Keratinocyte (primary cell): ENCODE results near the gene MRPL53. TPM values are rescaled to one million over a fixed set of nuclear protein-coding genes. Genes with fewer than 3 reads are reported as not detected.

ENCODE experiments used
- DNase-seq: peaks from one replicate; pipeline ENCODE4 v3.0.0-alpha.2; 2011; ENCODE audit warnings: low read depth, missing footprints, low spot score
- FAIRE-seq: peaks from 2 replicates; lab custom pipeline; 2011; peaks lifted over from hg19 to GRCh38; lab: Jason Lieb, UNC
- H2AFZ ChIP-seq: 2 replicates; pipeline ENCODE4 v1.6.0; 2012; ENCODE audit warnings: low read length, control low read depth, inconsistent platforms; ENCODE audit not compliant: control insufficient read depth
- H3K27ac ChIP-seq: 2 replicates; pipeline ENCODE4 v1.5.1; 2011; ENCODE audit warnings: low read length; ENCODE audit not compliant: control insufficient read depth, insufficient read depth
- H3K27me3 ChIP-seq: 3 replicates; pipeline ENCODE4 v1.6.0; 2011; ENCODE audit warnings: low read length; ENCODE audit not compliant: control insufficient read depth, insufficient read depth; ENCODE audit errors: extremely low read depth
- H3K36me3 ChIP-seq, 2 experiments: 2 replicates in 1 of 2; 3 replicates in 1 of 2; pipeline ENCODE4 v1.5.1; 2011; ENCODE audit warnings: low read length in 2 of 2, mild to moderate bottlenecking in 1 of 2; ENCODE audit not compliant: control insufficient read depth in 2 of 2, insufficient read depth in 2 of 2; ENCODE audit errors: extremely low read depth in 1 of 2
- H3K4me1 ChIP-seq: 3 replicates; pipeline ENCODE4 v1.5.1; 2011; ENCODE audit warnings: low read length; ENCODE audit not compliant: control insufficient read depth, insufficient read depth; ENCODE audit errors: extremely low read depth
- H3K4me2 ChIP-seq: 3 replicates; pipeline ENCODE4 v1.6.0; 2011; ENCODE audit warnings: low read depth, low read length; ENCODE audit not compliant: control insufficient read depth, insufficient read depth; ENCODE audit errors: extremely low read depth
- H3K4me3 ChIP-seq, 3 experiments: fragments of 200-600 bp in 1 of 3; sonication (generic) in 1 of 3; 2 replicates in 2 of 3; 3 replicates in 1 of 3; pipeline ENCODE4 v1.5.1; 2011 to 2016; ENCODE audit warnings: low read length in 3 of 3, mild to moderate bottlenecking in 3 of 3, control low read depth in 2 of 3, inconsistent platforms in 1 of 3, low read depth in 1 of 3, mixed read lengths in 1 of 3, mixed run types in 1 of 3, moderate library complexity in 1 of 3; ENCODE audit not compliant: control insufficient read depth in 2 of 3, insufficient read depth in 2 of 3; ENCODE audit errors: extremely low read depth in 1 of 3
- H3K79me2 ChIP-seq: 2 replicates; pipeline ENCODE4 v1.6.0; 2012; ENCODE audit warnings: low read length; ENCODE audit not compliant: control insufficient read depth, insufficient read depth
- H3K9ac ChIP-seq: 3 replicates; pipeline ENCODE4 v1.6.0; 2011; ENCODE audit warnings: low read length; ENCODE audit not compliant: control insufficient read depth, insufficient read depth; ENCODE audit errors: extremely low read depth
- H3K9me1 ChIP-seq: 3 replicates; pipeline ENCODE4 v1.6.0; 2011; ENCODE audit warnings: low read length; ENCODE audit not compliant: control insufficient read depth, insufficient read depth; ENCODE audit errors: extremely low read depth
- H3K9me3 ChIP-seq: 2 replicates; pipeline ENCODE4 v1.5.1; 2012; ENCODE audit warnings: low read depth, low read length; ENCODE audit not compliant: control insufficient read depth
- H4K20me1 ChIP-seq: 3 replicates; pipeline ENCODE4 v1.6.0; 2011; ENCODE audit warnings: low read length; ENCODE audit not compliant: control insufficient read depth, insufficient read depth; ENCODE audit errors: extremely low read depth
- EZH2 ChIP-seq: IDR thresholded peaks from one replicate; pipeline ENCODE4 v1.6.1; 2012; ENCODE audit warnings: inconsistent platforms, mild to moderate bottlenecking, low read length, moderate library complexity
- dilution Hi-C: fragments of 300-500 bp; cut with MboI; formaldehyde crosslinking; loops from one replicate; pipeline ENCODE4 v1.7.0; 2020; ENCODE audit warnings: low sequenced_read_pairs; ENCODE audit not compliant: extremely low pct_ligation_motif_present
- polyA plus RNA-seq, 5 experiments: library from polyadenylated mRNA; depleted of rRNA in 3 of 5; stranded (reverse) in 3 of 5; stranded (forward) in 1 of 5; unstranded in 1 of 5; fragments of >200 nt; gene quantifications; 1 replicate in 1 of 5; 2 replicates in 3 of 5; 3 replicates in 1 of 5; pipeline versions ENCODE4 v1.2.1 to v1.2.3, GENCODE V29; 2011 to 2012; ENCODE audit warnings: missing spikeins in 2 of 5, low read depth in 1 of 5, low replicate concordance in 1 of 5
- TF ChIP-seq, protein P1 (sequence below), 3 experiments: IDR thresholded peaks in 1 of 3; conservative IDR thresholded peaks in 1 of 3; optimal IDR thresholded peaks in 1 of 3; 2 replicates in 2 of 3; 3 replicates in 1 of 3; pipeline versions ENCODE3 to v1.5.1; 2011; ENCODE audit warnings: low read length in 3 of 3, mild to moderate bottlenecking in 3 of 3, moderate library complexity in 2 of 3, control low read depth in 1 of 3, inconsistent platforms in 1 of 3; ENCODE audit not compliant: insufficient read depth in 2 of 3; ENCODE audit errors: extremely low read depth in 1 of 3

MRPL53 gene
- polyA plus RNA-seq, 1 donor (not counting 4 experiments of a cell fraction or from before 2014, with no cell fraction given), result 31.0 TPM

DNA sequence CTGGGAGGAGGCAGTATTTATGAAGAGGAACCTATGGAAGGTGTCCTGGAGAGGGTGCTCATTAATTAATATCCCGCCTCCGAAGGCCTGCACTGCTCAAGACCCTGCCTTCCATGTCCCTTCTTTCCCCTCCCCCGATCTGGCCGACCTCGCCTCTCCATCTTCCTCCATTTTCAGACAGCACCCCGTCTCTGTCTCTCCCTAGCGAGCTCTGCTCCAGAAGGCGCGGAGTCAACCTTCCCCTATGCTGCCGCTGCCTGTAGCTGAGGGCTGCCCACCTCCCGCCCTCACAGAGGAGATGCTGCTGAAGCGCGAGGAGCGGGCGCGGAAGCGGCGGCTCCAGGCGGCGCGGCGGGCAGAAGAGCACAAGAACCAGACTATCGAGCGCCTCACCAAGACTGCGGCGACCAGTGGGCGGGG, 15.3 kb downstream of the MRPL53 start:
- dilution Hi-C loops, result no loop called here
- Histone ChIP-seq H4K20me1 (no peaks in the 10 kb centered on the region), H3K9me1 (no peaks in the 10 kb centered on the region), H3K9ac (peak overlapping the region; percentile 95), H3K9me3 (no peaks in the 10 kb centered on the region), H3K4me1 (peaks cover 21% of the 10 kb centered on the region), H3K27ac (peak overlapping the region; percentile 72), H2AFZ (peak overlapping the region; percentile 58), H3K36me3 (peaks cover 7 to 13% of the 10 kb centered on the region in 2 experiments), H3K79me2 (peaks cover 20% of the 10 kb centered on the region), H3K27me3 (no peaks in the 10 kb centered on the region), H3K4me2 (peak overlapping the region; percentile 79), H3K4me3 (peak overlapping the region; percentile 47 to 79 (median 73))
- FAIRE-seq (no peak), DNase-seq (no peak)
- TF ChIP-seq, protein P1, sequence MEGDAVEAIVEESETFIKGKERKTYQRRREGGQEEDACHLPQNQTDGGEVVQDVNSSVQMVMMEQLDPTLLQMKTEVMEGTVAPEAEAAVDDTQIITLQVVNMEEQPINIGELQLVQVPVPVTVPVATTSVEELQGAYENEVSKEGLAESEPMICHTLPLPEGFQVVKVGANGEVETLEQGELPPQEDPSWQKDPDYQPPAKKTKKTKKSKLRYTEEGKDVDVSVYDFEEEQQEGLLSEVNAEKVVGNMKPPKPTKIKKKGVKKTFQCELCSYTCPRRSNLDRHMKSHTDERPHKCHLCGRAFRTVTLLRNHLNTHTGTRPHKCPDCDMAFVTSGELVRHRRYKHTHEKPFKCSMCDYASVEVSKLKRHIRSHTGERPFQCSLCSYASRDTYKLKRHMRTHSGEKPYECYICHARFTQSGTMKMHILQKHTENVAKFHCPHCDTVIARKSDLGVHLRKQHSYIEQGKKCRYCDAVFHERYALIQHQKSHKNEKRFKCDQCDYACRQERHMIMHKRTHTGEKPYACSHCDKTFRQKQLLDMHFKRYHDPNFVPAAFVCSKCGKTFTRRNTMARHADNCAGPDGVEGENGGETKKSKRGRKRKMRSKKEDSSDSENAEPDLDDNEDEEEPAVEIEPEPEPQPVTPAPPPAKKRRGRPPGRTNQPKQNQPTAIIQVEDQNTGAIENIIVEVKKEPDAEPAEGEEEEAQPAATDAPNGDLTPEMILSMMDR (optimal IDR thresholded peaks at IDR 0.05 in 1 of 3, IDR thresholded peaks at IDR 0.05 in 1 of 3, conservative IDR thresholded peaks at IDR 0.05 in 1 of 3; ENCODE audit: extremely low read depth in 1 of 3, insufficient read depth in 2 of 3, low read length in 3 of 3), result no peak
- no peak for TF ChIP-seq EZH2

DNA sequence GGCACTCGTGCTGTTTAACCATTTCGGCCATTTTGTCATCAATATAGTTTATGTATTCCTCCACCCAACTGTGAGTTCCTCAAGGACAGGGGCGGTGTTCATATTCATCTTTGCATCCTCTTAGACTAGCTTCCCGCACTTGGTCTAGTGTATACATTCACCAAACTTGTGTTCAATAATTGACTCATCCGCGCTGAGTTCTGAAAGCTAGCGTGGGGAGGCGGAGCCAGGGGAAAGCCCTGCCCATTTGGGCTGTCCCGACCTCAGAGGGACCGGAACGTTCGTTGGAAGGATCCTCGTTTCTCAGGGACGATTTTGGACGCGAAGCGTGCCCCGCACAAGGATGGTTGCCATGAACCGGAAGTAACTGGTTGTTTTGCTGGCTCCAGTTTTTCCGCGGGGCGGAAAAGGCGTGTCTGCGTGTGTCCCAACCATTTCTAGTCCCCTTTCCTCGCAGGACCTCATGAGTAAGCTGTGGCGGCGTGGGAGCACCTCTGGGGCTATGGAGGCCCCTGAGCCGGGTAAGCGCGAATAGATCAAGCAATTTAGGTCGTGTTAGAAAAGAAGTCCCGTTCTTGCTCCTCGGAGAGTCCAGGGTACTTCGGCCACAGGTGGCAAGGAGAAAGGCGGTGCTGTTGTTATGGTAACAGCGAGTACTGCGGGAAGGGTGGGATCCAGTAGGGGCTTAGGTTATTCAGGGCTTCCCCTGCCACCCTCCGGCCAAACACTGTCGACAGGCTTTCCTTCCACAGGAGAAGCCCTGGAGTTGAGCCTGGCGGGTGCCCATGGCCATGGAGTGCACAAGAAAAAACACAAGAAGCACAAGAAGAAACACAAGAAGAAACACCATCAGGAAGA, 17.6 kb downstream of the MRPL53 start, which contains the start of gene INO80B:
Gene INO80B, plus strand, starts transcription at position 434 of the 858 bp plus-strand sequence. Its CDS starts 30 bp downstream, at position 464.
- peak; percentile 76 for FAIRE-seq
- peak; percentile 90 for DNase-seq
- dilution Hi-C loops, result no loop called here

More for the DNA sequence above, 17.6 kb downstream of the MRPL53 start, which contains the start of gene INO80B:
- no peaks in the 10 kb centered on the region for H4K20me1 ChIP-seq
- H3K27me3 ChIP-seq, result no peaks in the 10 kb centered on the region
- TF ChIP-seq EZH2, result no peak
- TF ChIP-seq, protein P1 (optimal IDR thresholded peaks at IDR 0.05 in 1 of 3, IDR thresholded peaks at IDR 0.05 in 1 of 3, conservative IDR thresholded peaks at IDR 0.05 in 1 of 3; ENCODE audit: extremely low read depth in 1 of 3, insufficient read depth in 2 of 3, low read length in 3 of 3), result no peak
- peak within 1 kb of the TSS; percentile 72 for H2AFZ ChIP-seq
- peak within 1 kb of the TSS; percentile 76 for H3K9ac ChIP-seq
- no peaks in the 10 kb centered on the region for H3K9me3 ChIP-seq
- no peaks in the 10 kb centered on the region for H3K36me3 ChIP-seq
- H3K79me2 ChIP-seq, result peaks cover 20% of the 10 kb centered on the region
- H3K4me1 ChIP-seq, result peaks cover 21% of the 10 kb centered on the region
- H3K9me1 ChIP-seq, result no peaks in the 10 kb centered on the region
- H3K4me2 ChIP-seq, result peak within 1 kb of the TSS; percentile 79
- peak within 1 kb of the TSS; percentile 72 to 84 (median 79) for H3K4me3 ChIP-seq
- H3K27ac ChIP-seq, result peak within 1 kb of the TSS; percentile 65
